Left forelimb (tissue), 1 donor: Measurements from ENCODE around the gene CAPRIN1.
"Not testable (repeated sequence)": the region's sequence is repeated elsewhere in the genome, so short reads cannot be mapped to it uniquely, and the experiment has no call there.

Source experiments
- DNase-seq: peaks from one replicate; pipeline ENCODE4 v3.0.0-alpha.2; 2018; ENCODE audit warnings: low spot score

Gene CAPRIN1

GRCh38 chr11:34050581-34051348 is 766 bp upstream of the CAPRIN1 start:
- DNase-seq, result no peak

DNA sequence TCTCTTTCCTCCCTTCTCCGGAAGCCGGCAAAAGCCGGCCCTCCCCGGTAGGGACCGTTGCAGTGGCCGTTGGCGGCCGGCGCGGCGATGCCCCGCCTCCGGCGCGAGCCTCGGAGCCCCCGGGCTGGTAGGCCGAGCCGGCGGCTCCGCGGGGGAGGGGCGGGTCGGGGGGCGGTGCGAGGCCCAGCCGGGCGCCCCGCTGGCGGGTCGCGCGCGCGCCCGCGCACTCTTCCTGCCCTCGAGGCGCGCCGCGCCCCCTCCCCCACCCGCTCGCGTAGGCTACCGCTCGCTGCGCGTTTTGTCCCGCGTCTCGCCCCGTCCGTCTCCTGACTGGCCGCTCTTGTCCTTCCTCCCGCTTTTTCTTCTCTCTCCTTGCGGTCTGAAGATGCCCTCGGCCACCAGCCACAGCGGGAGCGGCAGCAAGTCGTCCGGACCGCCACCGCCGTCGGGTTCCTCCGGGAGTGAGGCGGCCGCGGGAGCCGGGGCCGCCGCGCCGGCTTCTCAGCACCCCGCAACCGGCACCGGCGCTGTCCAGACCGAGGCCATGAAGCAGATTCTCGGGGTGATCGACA is 591 bp downstream of the CAPRIN1 start:
- peak; percentile 94 for DNase-seq

GRCh38 chr11:34052608-34053160 is 1.2 kb downstream of the CAPRIN1 start:
- no peak for DNase-seq

DNA sequence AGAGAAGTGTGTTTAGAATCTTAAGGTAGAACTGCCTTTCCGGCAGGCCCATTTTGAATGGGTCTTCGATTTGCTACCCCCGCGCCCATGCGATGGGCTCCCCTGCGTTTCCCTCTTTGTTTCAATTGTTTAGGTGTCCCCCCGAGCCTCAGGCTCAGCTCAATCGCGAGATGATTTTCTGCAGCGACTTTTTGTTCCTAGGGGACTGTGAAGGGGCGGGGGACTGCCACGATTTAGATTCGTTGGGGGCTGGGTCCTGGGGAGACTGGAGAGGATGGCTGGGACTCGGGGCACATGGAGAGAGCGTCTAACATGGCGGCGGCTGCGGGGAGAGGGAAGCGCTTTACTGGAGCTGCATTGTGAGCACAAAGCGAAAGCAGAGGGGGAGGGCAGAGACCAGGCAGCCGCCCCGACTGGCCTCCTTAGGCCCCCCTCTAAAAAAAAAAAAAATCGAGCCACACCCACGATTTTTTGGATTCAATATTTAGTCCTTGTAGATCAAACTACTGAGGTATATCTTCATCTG is 1.7 kb downstream of the CAPRIN1 start:
- DNase-seq, result peak; percentile 83

- DNase-seq, result not testable (repeated sequence)
These were observed 2.8 kb downstream of the CAPRIN1 start for GRCh38 chr11:34054351-34054750.

- no peak for DNase-seq
These were observed 3.9 kb downstream of the CAPRIN1 start for GRCh38 chr11:34055218-34056000.

DNA sequence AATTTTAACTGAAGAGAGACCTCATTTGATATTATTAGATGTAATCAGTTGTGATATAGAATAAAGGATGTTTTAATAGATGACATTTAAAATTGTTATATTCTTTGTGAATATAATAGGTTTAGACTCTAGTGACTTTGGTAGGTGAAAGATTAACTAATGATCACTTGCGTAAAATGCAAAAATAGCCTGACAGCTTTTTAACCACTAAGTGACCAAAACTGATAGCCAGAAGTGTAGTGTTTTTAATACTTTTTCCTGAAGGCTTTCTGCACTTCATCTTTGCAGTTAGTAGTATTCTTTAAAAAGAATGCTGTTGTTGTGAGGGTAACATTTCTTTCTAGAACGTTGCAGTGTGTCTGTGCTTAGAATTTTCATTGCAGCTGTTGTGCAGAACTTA is 5.1 kb downstream of the CAPRIN1 start:
- no peak for DNase-seq

DNA sequence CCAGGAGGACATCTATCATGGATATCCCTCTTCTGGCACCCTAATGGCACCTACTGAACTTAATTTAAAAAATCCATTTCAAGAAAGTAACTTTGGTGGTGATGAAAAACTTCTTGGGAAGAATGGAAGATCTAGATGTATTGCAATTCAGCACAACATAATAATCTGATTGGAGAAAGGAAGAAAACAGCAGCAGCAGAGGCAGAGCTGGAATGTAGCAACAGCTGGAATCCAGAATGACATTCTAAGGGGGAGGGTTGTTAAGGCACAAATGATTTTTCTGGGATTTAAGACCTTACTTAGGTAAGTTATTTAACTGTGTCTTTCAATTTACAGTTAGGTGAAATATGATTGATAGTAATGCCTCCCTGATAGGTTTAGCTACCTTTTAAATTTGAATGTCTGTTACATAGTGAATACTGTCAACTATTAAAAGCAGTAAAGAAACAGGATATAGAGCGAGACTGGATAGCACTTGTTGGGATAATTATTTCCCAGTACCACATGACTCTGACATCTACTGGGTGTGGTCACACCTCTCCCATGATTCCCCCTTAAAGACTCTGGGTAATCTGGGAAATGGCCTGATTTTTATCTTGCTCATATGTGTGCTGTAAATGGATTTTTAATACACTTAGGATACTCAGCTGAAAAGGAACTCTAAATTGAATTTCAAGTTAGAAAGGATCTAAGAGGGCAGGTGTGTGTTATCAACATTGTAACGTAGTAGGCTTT is 11.7 kb downstream of the CAPRIN1 start:
- no peak for DNase-seq

DNA sequence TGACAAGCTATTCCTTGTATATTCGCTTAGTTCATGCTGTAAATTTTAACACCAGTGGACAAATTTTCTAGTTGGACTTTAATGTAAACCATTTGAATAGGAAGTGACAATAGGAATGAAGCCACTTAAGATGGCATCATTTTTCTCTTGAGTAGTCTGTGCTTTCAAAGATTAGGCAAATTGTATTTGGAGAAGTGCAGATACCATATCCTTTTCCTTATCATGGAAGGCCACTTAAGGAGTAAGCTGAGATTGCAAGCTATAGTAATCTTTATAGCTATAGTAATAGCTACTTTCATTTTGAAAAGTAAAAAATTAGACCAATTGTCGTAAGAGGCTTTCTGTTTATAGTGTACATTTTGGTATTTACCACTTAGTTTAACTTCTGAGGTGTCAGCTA is 12.8 kb downstream of the CAPRIN1 start:
- no peak for DNase-seq

GRCh38 chr11:34065505-34066203 is 14.1 kb downstream of the CAPRIN1 start:
- no peak for DNase-seq

DNA sequence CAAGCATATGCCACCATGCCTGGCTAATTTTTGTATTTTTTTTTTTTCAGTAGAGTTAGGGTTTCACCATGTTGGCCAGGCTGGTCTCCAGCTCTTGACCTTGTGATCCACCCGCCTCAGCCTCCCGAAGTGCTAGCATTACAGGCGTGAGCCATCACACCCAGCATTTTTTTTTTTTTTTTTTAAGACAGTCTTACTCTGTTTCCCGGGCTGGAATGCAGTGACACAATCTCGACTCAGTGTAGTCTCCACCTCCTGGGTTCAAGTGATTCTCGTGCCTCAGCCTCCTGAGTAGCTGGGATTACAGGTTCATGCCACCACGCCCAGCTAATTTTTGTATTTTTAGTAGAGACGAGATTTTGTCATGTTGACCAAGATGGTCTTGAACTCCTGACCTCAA is 15.2 kb downstream of the CAPRIN1 start:
- not testable (repeated sequence) for DNase-seq

- DNase-seq, result no peak
These were observed 16.0 kb downstream of the CAPRIN1 start for GRCh38 chr11:34067383-34068065.

- no peak for DNase-seq
These were observed 16.6 kb downstream of the CAPRIN1 start for GRCh38 chr11:34068111-34068510.

DNA sequence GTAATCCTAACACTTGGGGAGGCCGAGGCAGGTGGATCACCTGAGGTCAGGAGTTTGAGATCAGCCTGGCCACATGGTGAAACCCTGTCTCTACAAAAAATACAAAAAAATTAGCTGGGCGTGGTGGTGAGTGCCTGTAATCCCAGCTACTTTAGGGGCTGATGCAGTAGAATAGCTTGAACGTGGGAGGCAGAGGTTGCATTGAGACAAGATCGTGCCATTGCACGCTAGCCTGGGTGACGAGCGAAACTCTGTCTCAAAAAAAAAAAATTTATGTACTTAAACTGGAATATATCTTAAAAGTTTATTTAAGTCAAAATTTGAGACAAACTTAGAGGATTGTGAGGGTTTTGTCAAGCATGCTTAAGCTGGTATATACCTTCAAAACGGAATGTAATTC is 19.8 kb downstream of the CAPRIN1 start:
- DNase-seq, result not testable (repeated sequence)

DNA sequence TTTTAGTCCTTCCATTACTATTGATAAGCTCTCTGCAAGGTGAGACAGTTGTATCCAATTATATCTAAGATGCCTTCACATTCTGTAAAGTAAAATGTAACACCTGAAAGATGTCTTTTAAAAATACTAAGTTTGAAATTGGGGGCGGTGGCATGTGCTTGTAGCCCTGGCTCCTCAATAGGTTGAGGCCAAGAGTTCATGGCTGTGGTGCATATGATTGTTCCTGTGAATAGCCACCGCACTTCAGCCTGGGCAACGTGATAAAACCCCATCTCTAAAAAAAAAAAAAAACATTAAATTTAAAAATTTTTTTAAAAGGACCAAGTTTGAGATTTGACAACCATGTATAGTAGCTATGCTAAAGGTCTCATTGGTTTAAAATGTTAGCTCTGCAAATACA is 20.5 kb downstream of the CAPRIN1 start:
- no peak for DNase-seq

DNA sequence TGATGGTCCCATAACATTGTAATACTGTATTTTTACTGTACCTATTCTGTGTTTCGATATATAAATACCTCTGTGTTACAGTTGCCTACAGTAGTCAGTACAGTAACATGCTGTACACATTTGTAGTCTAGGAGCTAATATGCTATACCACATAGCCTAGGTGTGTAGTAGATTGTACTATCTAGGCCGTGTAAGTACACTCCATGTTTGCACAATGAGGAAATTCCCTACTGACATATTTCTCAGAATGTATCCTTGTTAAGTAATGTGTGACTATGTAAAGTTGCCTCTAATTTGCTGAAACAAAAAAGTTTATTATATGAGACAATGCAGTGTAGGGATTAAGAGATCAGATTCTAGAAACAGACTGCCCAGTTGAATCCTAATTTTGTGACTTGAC is 21.3 kb downstream of the CAPRIN1 start:
- no peak for DNase-seq

GRCh38 chr11:34074391-34074790 is 22.9 kb downstream of the CAPRIN1 start:
- no peak for DNase-seq

GRCh38 chr11:34075178-34075820 is 23.8 kb downstream of the CAPRIN1 start:
- DNase-seq, result no peak

DNA sequence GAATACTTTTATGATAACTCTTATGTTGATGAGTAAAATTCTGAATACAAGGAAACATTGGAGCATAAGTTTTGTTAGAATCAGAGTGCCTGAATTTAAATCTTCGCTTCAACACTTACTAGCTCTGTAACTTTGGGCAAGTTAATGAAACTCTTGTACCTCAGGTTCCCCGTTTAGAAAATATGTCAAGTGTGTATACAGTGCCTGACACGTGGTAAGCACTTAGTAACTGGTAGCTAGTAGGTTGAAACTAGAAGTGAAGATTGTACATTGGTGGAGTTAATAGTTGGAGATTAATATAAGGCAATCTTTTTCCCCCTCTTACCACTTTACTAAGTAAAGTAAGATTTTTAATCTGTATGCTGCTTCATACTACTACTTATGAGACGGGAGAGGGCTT is 29.1 kb downstream of the CAPRIN1 start:
- no peak for DNase-seq

DNA sequence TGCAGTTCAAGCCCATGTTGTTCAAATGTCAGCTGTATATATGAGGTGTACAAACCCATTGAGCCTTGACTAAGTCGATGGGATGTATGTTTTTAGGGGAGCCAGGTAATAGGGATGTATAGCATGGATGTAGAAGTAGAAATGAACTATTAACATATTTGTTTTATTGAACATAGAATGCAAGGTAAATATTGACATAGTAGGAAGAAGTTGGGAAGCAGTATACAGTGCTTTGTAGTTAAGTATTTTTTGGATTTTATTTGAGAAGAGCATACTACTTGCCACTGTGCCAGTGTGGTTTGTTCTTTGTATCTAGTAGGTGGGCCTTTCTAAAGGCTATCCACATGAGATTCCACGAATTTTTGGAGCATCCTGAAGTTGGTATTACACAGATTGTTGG is 33.1 kb downstream of the CAPRIN1 start:
- DNase-seq, result no peak
